Liver (tissue), 9 donors: ENCODE data around the gene TNS4. TPM values are rescaled to one million over a fixed set of nuclear protein-coding genes. Genes with fewer than 3 reads are reported as not detected.

Experiments
- DNase-seq: peaks from one replicate; pipeline ENCODE4 v3.0.0-alpha.2; 2017; ENCODE audit warnings: low spot score
- H3K27ac ChIP-seq, 2 donors: one replicate each; pipeline ENCODE4 v1.7.0; 2013; ENCODE audit warnings: inconsistent platforms in 2 of 2, low read length in 2 of 2, control low read depth in 1 of 2, low read depth in 1 of 2, mild to moderate bottlenecking in 1 of 2
- H3K27me3 ChIP-seq, 4 donors: one replicate each; pipeline versions ENCODE4 v1.6.1 to v1.7.0; 2013; ENCODE audit warnings: low read length in 3 of 4, inconsistent platforms in 1 of 4, mild to moderate bottlenecking in 1 of 4, moderate library complexity in 1 of 4; ENCODE audit not compliant: control insufficient read depth in 4 of 4, insufficient read depth in 4 of 4
- H3K36me3 ChIP-seq, 4 donors: one replicate each; pipeline versions ENCODE4 v1.6.1 to v1.7.0; 2013; ENCODE audit warnings: low read length in 3 of 4, mild to moderate bottlenecking in 3 of 4, low read depth in 1 of 4, moderate library complexity in 1 of 4; ENCODE audit not compliant: control insufficient read depth in 4 of 4, insufficient read depth in 3 of 4
- H3K4me1 ChIP-seq, 4 donors: one replicate each; pipeline versions ENCODE4 v1.6.1 to v1.7.0; 2013; ENCODE audit warnings: low read length in 3 of 4, mild to moderate bottlenecking in 3 of 4, moderate library complexity in 1 of 4; ENCODE audit not compliant: control insufficient read depth in 4 of 4, insufficient read depth in 4 of 4
- H3K4me3 ChIP-seq, 3 donors: one replicate each; pipeline versions ENCODE4 v1.6.1 to v1.7.0; 2013; ENCODE audit warnings: low read length in 3 of 3, control low read depth in 1 of 3, low read depth in 1 of 3, mild to moderate bottlenecking in 1 of 3
- H3K9ac ChIP-seq, 2 donors: one replicate each; pipeline ENCODE4 v1.7.0; 2013; ENCODE audit warnings: low read length in 2 of 2, mild to moderate bottlenecking in 2 of 2, moderate library complexity in 2 of 2, control low read depth in 1 of 2, low read depth in 1 of 2
- H3K9me3 ChIP-seq, 4 donors: one replicate each; pipeline versions ENCODE4 v1.6.1 to v1.7.0; 2013; ENCODE audit warnings: low read length in 3 of 4; ENCODE audit not compliant: control insufficient read depth in 4 of 4
- ATF3 ChIP-seq: IDR thresholded peaks from 2 replicates; pipeline ENCODE4 v1.6.1; 2016; ENCODE audit warnings: antibody characterized with exemption
- CTCF ChIP-seq: fragments of 150-350 bp; IDR thresholded peaks from 2 replicates; pipeline ENCODE4 v1.5.1; 2017; ENCODE audit warnings: improper control_type of control experiment, low read depth, low read length; ENCODE audit not compliant: missing input control
- EGR1 ChIP-seq, 2 donors: IDR thresholded peaks; 2 replicates each; pipeline ENCODE4 v1.6.1; 2016 to 2018; ENCODE audit warnings: antibody characterized with exemption in 2 of 2, low read depth in 2 of 2
- FOXA1 ChIP-seq: IDR thresholded peaks from 2 replicates; pipeline ENCODE4 v1.6.1; 2016; ENCODE audit warnings: antibody characterized with exemption
- FOXA2 ChIP-seq: IDR thresholded peaks from 2 replicates; pipeline ENCODE4 v1.6.1; 2016; ENCODE audit warnings: antibody characterized with exemption
- GABPA ChIP-seq, 2 donors: IDR thresholded peaks in 1 of 2; conservative IDR thresholded peaks in 1 of 2; 2 replicates each; pipeline ENCODE4 v1.6.1; 2016; ENCODE audit warnings: antibody characterized with exemption in 2 of 2, mild to moderate bottlenecking in 1 of 2, moderate library complexity in 1 of 2
- HNF4A ChIP-seq, 2 donors: conservative IDR thresholded peaks; 2 replicates each; pipeline ENCODE4 v1.6.1; 2016; ENCODE audit warnings: antibody characterized with exemption in 2 of 2, mild to moderate bottlenecking in 2 of 2
- HNF4G ChIP-seq: IDR thresholded peaks from 2 replicates; pipeline ENCODE4 v1.6.1; 2016; ENCODE audit warnings: antibody characterized with exemption
- JUND ChIP-seq, 2 donors: IDR thresholded peaks; 2 replicates each; pipeline ENCODE4 v1.6.1; 2016; ENCODE audit warnings: antibody characterized with exemption in 2 of 2
- MAX ChIP-seq: IDR thresholded peaks from 2 replicates; pipeline ENCODE4 v1.6.1; 2016; ENCODE audit warnings: antibody characterized with exemption
- NR2F2 ChIP-seq: IDR thresholded peaks from 2 replicates; pipeline ENCODE4 v1.6.1; 2016; ENCODE audit warnings: antibody characterized with exemption
- RAD21 ChIP-seq, 2 donors: IDR thresholded peaks; 2 replicates each; pipeline ENCODE4 v1.6.1; 2016; ENCODE audit warnings: antibody characterized with exemption in 2 of 2, mild to moderate bottlenecking in 2 of 2
- REST ChIP-seq: IDR thresholded peaks from 2 replicates; pipeline ENCODE4 v1.6.1; 2016; ENCODE audit warnings: antibody characterized with exemption, mild to moderate bottlenecking
- RXRA ChIP-seq, 2 donors: IDR thresholded peaks; 2 replicates each; pipeline ENCODE4 v1.6.1; 2017 to 2018; ENCODE audit warnings: antibody characterized with exemption in 2 of 2, mild to moderate bottlenecking in 1 of 2
- SP1 ChIP-seq: IDR thresholded peaks from 2 replicates; pipeline ENCODE4 v1.6.1; 2018; ENCODE audit warnings: antibody characterized with exemption, mild to moderate bottlenecking
- TAF1 ChIP-seq: conservative IDR thresholded peaks from 2 replicates; pipeline ENCODE4 v1.6.1; 2016; ENCODE audit warnings: antibody characterized with exemption, mild to moderate bottlenecking
- YY1 ChIP-seq: IDR thresholded peaks from 2 replicates; pipeline ENCODE4 v1.6.1; 2016; ENCODE audit warnings: antibody characterized with exemption, mild to moderate bottlenecking
- ZBTB33 ChIP-seq: IDR thresholded peaks from 2 replicates; pipeline ENCODE4 v1.6.1; 2016; ENCODE audit warnings: antibody characterized with exemption
- WGBS: extraction: QIAGEN DNeasy Blood & Tissue Kit; methylation state at CpG from one replicate; pipeline ENCODE4 v1.1.7; 2013; 5-methylcytosine and 5-hydroxymethylcytosine counted together
- polyA plus RNA-seq, 2 donors: library from polyadenylated mRNA; stranded (reverse) in 1 of 2; unstranded in 1 of 2; fragments of 200-250 nt in 1 of 2; fragments of >200 nt in 1 of 2; fragmentation: Nextera tagmentation in 1 of 2; extraction: Ambion mirVana in 1 of 2; gene quantifications; one replicate each; pipeline versions ENCODE4 v1.2.1 to v1.2.3, GENCODE V29; 2013 to 2015
- total RNA-seq, 2 donors: library from RNA; depleted of rRNA; stranded (reverse); fragments of >200 nt; gene quantifications; one replicate each; pipeline ENCODE4 v1.2.3, GENCODE V29; 2014
- donor health status: healthy.
- donor health status: healthy.
- donor health status: healthy.
- donor health status: healthy.
- donor health status: healthy.

TNS4 gene
- total and polyA plus RNA-seq, 4 donors: 0.08 TPM; not detected in 3

- no peak for DNase-seq
- TF ChIP-seq NR2F2 (no peak), GABPA (IDR thresholded peaks at IDR 0.05 in 1 of 2, conservative IDR thresholded peaks at IDR 0.05 in 1 of 2) (no peak), EGR1 (IDR thresholded peaks at IDR 0.05; ENCODE audit: low read depth in 2 of 2) (no peak), JUND (IDR thresholded peaks at IDR 0.05) (no peak), TAF1 (no peak), YY1 (no peak), HNF4A (conservative IDR thresholded peaks at IDR 0.05) (no peak), ATF3 (no peak), MAX (no peak), FOXA1 (no peak), FOXA2 (no peak)
- Histone ChIP-seq H3K36me3 (no peaks in the 10 kb centered on the region), H3K4me1 (no peaks in the 10 kb centered on the region), H3K27me3 (no peaks in the 10 kb centered on the region), H3K9ac (no peak overlapping the region), H3K9me3 (no peaks in the 10 kb centered on the region), H3K27ac (no peak overlapping the region), H3K4me3 (no peak overlapping the region)
- 94% methylated on average over 4 of the region's 4 CpGs for WGBS
These were observed 16.6 kb upstream of the TNS4 start for GRCh38 chr17:40517981-40518380.

GRCh38 chr17:40517286-40517662 is 15.9 kb upstream of the TNS4 start:
- WGBS: 95% methylated on average over 2 of the region's 2 CpGs
- H3K27me3 ChIP-seq: no peaks in the 10 kb centered on the region
- no peaks in the 10 kb centered on the region for H3K36me3 ChIP-seq
- DNase-seq: no peak
- H3K27ac ChIP-seq: no peak overlapping the region
- H3K4me3 ChIP-seq: no peak overlapping the region
- TF ChIP-seq NR2F2: no peak
- TF ChIP-seq GABPA (IDR thresholded peaks at IDR 0.05 in 1 of 2, conservative IDR thresholded peaks at IDR 0.05 in 1 of 2): no peak
- TF ChIP-seq FOXA2: no peak
- TF ChIP-seq HNF4G: no peak
- no peak for TF ChIP-seq ZBTB33
- no peak for TF ChIP-seq MAX
- no peak for TF ChIP-seq RXRA (IDR thresholded peaks at IDR 0.05)
- TF ChIP-seq CTCF: no peak
- no peak for TF ChIP-seq RAD21 (IDR thresholded peaks at IDR 0.05)
- TF ChIP-seq JUND (IDR thresholded peaks at IDR 0.05): no peak
- TF ChIP-seq EGR1 (IDR thresholded peaks at IDR 0.05; ENCODE audit: low read depth in 2 of 2): no peak
- TF ChIP-seq TAF1: no peak
- TF ChIP-seq HNF4A (conservative IDR thresholded peaks at IDR 0.05): no peak
- no peak for TF ChIP-seq ATF3
- TF ChIP-seq FOXA1: no peak
- no peak for TF ChIP-seq SP1
- TF ChIP-seq REST: no peak
- H3K4me1 ChIP-seq: no peaks in the 10 kb centered on the region
- H3K9ac ChIP-seq: no peak overlapping the region
- H3K9me3 ChIP-seq: no peaks in the 10 kb centered on the region
